Measurements from ENCODE around the gene TMEM126A.

The TMEM126A gene

GRCh38 chr11:85698195-85698594, 50.4 kb downstream of the TMEM126A start:
- DNase-seq: no peak

GRCh38 chr11:85699957-85700741, 52.4 kb downstream of the TMEM126A start:
- no peak for DNase-seq

- DNase-seq: no peak
These were observed 57.2 kb downstream of the TMEM126A start for GRCh38 chr11:85704967-85705366.

GRCh38 chr11:85705800-85706199, 58.0 kb downstream of the TMEM126A start:
- DNase-seq: no peak

Data from stimulated activated naive CD4-positive, alpha-beta T cell treated with Interleukin-2 at 50 U/mL for 16 hours (primary cell).